ENCODE results near the gene NEURL1.
A peak's percentile ranks its signal among the peaks of the same experiment; 100 is the strongest.

NEURL1 gene

GRCh38 chr10:103582331-103583123 is 89.0 kb downstream of the NEURL1 start:
- no peak for DNase-seq (ENCODE audit: low read depth in 3 of 3, low spot score in 1 of 3)

- DNase-seq (ENCODE audit: low read depth in 3 of 3, low spot score in 1 of 3), result no peak
Observed at GRCh38 chr10:103583871-103584215, 90.3 kb downstream of the NEURL1 start.

DNA sequence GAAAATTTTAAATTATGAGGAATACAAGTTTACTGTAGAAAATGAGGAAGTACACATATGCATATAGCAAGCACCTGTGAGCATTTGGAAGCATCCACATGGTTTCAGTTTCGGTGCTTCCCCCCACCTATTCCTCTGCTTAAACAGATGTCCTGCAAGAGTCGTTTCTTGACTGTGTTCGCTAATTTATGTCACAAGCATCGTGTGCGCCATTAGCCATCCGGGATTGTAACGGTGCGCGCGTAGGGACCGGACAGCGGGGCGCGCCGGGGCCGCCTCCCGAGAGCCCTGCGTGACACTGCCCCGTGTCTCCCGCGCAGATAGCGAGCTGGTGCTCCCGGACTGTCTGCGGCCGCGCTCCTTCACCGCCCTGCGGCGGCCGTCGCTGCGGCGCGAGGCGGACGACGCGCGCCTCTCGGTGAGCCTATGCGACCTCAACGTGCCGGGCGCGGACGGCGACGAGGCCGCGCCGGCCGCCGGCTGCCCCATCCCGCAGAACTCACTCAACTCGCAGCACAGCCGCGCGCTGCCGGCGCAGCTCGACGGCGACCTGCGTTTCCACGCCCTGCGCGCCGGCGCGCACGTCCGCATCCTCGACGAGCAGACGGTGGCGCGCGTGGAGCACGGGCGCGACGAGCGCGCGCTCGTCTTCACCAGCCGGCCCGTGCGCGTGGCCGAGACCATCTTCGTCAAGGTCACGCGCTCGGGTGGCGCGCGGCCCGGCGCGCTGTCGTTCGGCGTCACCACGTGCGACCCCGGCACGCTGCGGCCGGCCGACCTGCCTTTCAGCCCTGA is 90.9 kb downstream of the NEURL1 start:
- DNase-seq (ENCODE audit: low read depth in 3 of 3, low spot score in 1 of 3), result peak; percentile 35 to 48 (median 44)

- no peak for DNase-seq (ENCODE audit: low read depth in 3 of 3, low spot score in 1 of 3)
Observed at GRCh38 chr10:103585011-103585405, 91.5 kb downstream of the NEURL1 start.

DNA sequence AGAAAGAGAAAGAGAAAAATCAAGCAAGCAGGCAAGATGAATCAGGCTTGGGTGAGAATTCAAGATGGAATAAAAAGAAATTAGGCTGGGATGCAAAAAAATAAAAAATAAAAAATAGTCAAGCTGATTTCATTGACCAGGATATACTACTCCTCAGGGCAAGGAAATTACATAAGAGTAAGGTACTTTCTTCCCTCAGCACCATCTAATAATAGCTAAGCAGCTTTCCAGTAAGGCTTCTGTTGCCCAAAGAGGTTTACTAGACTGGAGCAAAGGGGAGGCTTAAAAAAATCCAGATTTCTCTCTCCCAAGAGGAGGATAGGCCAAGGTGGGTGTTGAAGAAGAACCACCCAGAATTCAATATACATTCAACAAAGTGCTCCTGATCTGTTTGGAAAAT is 93.6 kb downstream of the NEURL1 start:
- no peak for DNase-seq (ENCODE audit: low read depth in 3 of 3, low spot score in 1 of 3)

DNA sequence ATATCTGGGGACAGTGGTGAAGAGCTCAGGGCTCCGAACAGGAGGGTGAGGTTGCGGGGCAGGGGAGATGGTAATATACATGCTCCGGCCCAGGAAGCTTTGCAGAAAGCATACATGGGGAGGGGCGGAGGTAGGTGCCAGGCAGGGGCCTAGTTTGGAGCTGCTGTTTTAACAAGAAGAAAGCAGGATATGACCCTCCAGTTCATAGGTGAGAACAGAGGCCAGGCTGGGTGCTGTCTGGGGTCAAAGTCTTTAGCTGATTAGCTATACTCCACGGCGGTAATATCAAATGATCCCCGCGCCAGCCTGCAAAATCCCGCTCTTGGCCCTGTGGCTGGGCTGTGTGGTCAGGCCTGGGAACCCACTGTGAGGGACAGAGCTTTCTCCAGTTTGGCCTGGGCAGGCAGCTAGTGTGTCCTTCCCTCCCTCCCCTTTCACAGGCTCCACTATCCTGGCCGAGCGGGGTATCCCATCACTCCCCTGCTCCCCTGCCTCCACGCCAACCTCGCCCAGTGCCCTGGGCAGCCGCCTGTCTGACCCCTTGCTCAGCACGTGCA is 95.6 kb downstream of the NEURL1 start:
- no peak for DNase-seq (ENCODE audit: low read depth in 3 of 3, low spot score in 1 of 3)

DNA sequence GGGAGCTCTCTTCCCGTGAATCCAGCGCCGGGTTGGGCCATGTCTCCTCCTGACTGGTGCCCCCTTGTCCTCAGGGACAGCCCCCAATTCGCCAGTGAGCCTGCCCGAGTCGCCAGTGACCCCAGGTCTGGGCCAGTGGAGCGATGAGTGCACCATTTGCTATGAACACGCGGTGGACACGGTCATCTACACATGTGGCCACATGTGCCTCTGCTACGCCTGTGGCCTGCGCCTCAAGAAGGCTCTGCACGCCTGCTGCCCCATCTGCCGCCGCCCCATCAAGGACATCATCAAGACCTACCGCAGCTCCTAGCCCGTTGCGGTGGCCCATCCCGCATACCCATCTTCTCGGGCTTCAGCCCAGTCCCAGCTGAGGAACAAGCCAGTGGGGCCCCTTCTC is 96.6 kb downstream of the NEURL1 start:
- DNase-seq (ENCODE audit: low read depth in 3 of 3, low spot score in 1 of 3), result no peak

- DNase-seq (ENCODE audit: low read depth in 3 of 3, low spot score in 1 of 3), result no peak
Observed at GRCh38 chr10:103590744-103591291, 97.3 kb downstream of the NEURL1 start.

DNA sequence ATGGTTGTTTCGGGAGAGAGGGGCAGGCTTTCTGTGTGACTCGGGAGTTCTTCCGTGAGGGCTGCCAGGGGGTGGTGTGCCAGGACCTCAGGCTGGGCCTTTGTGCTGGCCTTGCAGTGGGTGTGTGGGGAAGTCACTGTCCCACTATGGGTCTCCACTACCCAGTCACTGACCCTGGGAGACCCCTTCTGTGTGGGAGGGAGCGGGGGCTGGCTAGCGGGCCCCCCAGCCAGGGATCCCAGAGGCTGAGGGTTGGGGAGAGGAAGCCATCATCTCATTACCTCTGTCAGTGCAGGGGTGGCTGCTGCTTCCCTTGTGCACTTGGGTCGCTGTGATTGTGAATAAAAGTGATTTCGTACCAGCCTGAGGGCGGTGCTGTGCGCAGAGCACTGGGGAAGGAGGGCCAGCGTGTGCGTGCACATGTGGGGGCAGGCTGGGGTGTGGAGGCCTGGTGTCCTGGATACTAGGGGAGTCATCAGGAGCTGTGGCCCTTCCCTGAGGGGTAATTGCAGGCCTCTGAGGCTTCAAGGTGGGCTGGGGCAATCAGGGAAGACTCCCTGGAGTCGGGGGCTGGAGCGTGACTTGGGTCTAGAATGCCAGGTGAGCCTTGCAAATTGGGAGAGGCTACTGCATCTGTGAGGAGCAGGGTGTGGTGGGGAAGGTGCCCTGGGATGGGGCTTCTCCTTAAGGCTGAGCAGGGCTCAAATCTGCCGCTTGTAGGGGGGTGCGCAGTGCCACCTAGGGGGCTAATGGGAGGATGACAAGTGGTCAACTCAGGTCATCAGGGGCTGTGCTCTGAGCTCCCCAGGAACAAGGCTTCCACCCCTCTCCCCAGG is 98.9 kb downstream of the NEURL1 start:
- peak in 1 of 3 donors; percentile 20 for DNase-seq (ENCODE audit: low read depth in 3 of 3, low spot score in 1 of 3)

DNA sequence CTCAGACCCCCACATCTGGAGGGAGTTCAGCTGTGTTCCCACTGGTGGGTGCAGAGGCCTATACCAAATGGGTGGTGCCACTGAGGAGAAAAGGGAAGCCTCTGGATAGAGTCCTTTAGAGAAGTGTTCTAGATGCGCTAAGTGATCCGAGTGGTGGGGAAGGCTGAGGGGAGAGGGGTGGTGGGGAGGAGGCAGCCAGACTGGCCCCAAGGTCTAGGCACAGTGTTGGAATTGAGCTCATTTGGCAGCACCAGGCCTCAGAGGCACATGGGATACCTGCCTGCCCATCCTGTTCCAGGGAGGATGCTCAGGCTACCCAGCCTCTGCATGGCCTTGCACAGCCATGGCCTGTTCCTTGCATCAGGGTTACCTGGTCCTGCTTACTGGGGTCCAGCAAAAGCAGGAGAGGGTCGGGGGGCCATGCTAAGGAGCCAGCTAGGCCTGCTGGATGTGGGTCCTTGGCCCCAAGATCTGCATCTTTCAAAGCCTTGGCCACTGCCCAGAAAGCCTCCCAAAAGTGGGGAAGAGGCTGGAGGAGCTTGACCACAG is 99.6 kb downstream of the NEURL1 start:
- DNase-seq (ENCODE audit: low read depth in 3 of 3, low spot score in 1 of 3), result no peak

DNA sequence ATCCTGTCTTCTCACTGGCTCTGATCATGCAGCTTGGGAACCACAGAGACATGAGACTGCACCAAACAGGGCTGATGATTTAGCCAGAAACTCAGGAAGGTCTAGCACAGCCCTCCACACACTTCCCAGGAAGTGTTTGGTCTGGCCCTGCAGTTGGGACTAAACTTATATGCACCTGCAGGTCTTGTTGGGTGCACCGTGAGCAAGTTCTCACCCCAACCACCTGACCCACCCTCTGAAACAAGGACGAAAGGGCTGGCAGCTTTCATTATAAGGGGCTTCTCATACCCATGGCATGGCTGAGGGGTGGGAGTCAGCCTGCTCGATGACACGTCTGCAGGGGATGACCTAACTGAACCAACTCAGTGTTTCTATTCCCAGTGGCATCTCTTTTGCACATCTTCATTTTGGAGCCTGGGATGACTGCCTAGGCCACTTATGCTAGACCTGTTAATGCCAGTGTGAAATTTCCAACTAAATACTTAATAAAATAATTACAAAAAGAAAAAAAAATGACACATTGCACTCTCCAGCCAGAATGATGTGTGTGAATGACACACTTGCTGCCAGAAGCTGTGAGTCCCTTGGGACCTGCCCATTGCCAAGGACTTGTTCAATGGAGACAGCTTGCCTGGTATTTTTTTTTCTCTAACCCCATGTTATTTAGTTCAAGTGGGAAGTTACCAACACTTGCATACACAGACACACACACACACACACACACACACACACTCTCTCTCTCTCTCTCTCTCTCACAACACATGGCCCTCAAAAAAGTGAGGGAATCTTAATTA is 102.6 kb downstream of the NEURL1 start:
- no peak for DNase-seq (ENCODE audit: low read depth in 3 of 3, low spot score in 1 of 3)

DNA sequence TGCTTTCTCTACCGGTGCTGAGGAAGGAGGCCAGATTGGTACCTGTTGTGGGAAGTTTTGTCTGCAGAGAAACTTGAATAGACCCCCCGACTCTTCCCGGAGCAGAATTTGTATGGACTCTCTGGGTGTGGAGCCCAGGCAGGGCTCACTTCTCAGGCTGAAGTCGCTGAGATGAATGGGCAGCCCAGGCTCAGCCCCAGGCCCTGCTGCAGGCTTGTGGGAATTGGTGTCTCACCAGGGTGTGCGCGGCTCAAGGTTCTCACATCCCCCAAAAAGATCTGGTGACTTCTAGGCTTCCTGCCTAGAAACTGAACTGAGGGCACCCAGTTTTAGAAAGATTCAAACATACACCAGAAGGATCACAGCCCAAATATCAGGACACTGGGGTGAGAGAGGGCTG is 103.5 kb downstream of the NEURL1 start:
- DNase-seq (ENCODE audit: low read depth in 3 of 3, low spot score in 1 of 3), result no peak

GRCh38 chr10:103598654-103599115 is 105.2 kb downstream of the NEURL1 start:
- DNase-seq (ENCODE audit: low read depth in 3 of 3, low spot score in 1 of 3), result no peak

- no peak for DNase-seq (ENCODE audit: low read depth in 3 of 3, low spot score in 1 of 3)
Observed at GRCh38 chr10:103599211-103599610, 105.7 kb downstream of the NEURL1 start.

DNA sequence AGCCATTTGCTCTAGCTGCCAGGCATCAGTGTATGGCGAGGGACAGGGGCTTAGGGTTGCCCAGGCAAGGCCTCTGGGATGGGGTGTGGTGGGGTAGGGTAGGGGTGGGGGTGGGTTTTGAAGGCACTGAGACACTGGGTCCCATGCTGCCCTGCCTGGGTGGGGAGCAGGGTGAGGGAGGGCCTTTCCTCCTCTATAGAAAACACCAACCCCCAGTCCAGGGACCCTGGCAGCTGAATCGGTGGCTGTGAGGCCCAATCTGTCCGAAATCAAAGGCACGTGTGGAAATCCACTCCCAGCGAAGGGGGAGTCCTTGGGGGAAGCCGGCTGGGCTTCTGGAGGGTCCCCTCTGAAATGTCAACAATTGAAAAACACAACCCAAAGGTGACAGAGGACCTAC is 106.4 kb downstream of the NEURL1 start:
- no peak for DNase-seq (ENCODE audit: low read depth in 3 of 3, low spot score in 1 of 3)

DNA sequence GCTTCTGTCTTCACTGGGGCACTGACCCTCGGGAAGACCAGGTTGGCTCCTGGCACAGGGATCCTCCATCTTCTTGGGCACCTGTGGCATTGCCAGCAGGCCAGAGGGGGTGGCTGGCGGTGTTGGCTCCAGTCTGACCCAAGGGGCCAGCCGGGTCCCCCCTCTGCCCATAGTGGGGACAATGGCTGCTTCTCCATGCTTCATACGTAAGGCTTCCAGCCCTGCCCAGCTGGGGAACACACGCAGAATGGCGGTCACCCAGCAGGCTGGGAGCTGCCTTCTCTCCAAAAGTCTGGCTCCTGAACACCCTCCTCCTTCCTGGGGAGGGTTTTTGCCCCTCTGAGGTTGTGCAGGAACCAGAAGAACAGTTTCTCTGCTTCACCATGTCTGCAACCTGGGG is 106.8 kb downstream of the NEURL1 start:
- no peak for DNase-seq (ENCODE audit: low read depth in 3 of 3, low spot score in 1 of 3)

DNA sequence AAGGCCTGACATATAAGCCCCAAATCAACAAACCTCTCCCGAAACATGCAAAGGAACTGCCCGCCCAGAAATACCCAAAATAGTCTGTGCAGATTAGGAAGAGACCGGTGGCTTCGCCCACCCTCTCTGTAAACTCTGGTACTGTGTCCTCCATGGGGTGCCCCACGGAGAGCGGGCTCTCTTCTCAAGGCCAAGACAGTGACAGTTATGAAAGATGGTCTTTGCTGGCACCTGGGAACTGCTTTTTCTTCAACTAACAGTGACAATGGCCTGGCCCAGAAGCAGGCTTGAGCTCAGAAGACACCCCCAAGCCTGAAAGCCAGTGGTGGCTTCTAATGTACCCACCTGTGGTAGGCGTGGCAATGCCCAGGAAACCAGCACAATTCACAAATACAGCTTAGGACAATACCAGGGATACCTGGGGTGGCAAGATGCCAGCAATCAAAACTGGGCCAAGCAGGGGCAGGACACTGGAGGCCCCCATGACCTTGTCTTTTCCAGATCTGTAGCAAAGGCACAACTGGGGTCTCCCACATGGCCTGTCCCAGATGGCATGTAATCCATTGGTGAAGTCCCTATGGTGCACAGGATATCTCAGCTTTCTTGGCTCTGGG is 107.6 kb downstream of the NEURL1 start:
- no peak for DNase-seq (ENCODE audit: low read depth in 3 of 3, low spot score in 1 of 3)

DNA sequence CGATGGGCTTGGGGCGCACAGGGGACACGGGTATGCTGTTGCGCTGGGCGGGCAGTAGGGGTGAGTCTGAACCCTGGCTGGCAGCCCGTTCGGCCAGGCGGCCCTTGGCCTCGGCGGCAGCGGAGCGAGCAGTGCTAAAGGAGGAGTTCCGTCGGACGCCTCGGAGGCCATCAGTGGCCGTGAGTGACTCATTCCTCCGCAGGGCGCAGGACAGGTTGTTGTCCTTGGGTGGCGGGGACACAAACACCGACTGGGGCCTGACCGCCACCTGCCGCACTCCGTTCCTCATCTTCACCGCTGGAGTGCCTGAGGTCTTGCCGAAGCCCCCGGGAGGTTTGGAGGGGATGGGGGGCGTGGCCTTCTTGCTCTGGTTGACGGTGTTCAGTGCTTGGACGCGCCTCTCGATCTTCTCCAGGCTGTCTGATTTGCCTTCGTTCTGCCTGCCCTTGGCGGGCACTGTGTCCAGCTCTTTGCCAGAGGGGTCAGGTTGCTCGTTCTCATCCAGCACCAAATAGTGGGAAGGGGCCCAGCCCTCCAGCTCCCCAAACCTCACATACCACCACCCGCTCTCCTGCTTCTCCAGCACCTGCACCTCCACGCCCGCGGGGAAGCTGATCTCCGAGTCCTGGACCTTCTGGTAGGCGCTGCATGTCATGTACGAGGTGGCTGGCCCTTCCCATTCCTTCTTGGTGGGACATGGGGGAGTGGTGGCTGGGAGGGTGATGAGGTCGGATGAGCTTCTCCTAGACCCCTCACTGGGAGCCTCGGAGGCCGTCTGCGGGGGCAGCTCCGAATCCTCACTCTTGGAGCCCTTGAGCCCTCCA is 108.7 kb downstream of the NEURL1 start:
- DNase-seq (ENCODE audit: low read depth in 3 of 3, low spot score in 1 of 3), result no peak

DNA sequence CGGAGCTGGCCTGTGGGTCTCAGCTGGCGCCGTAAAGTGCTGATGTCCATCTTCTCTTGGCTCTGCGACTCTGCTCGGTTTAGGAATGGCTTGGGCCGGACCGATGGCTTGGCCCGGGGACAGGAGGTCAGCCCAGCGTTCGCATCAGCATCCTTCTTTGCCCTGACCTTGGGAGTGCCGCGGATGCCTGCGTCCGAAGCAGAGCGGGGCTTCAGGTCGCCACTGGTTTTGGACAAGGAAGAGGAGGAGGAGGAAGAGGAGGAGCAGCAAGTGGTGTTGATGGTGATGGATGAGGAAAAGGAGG is 109.3 kb downstream of the NEURL1 start:
- no peak for DNase-seq (ENCODE audit: low read depth in 3 of 3, low spot score in 1 of 3)

Data from stimulated activated CD4-positive, alpha-beta T cell treated with anti-CD3 and anti-CD28 coated beads, TNF-alpha, amount 100 ng/mL, for 1 hour (primary cell).